KMS-11 (cell line): ENCODE data around the gene CDH20.
A peak's percentile ranks its signal among the peaks of the same experiment; 100 is the strongest.

Source experiments
- H2AFZ ChIP-seq: fragments of 200-600 bp; sonication (generic); 2 replicates; pipeline ENCODE4 v1.6.1; 2016; ENCODE audit warnings: antibody characterized with exemption, mixed run types, low read depth
- H3K27ac ChIP-seq: fragments of 200-600 bp; sonication (generic); 2 replicates; pipeline ENCODE4 v1.6.1; 2016; ENCODE audit warnings: mild to moderate bottlenecking, mixed run types
- H3K27me3 ChIP-seq: fragments of 200-600 bp; sonication (generic); 2 replicates; pipeline ENCODE4 v1.6.1; 2017; ENCODE audit warnings: mild to moderate bottlenecking, low read depth, mixed run types, moderate library complexity; ENCODE audit not compliant: insufficient read depth
- H3K36me3 ChIP-seq: fragments of 200-600 bp; sonication (generic); 2 replicates; pipeline ENCODE4 v1.6.1; 2017; ENCODE audit warnings: mild to moderate bottlenecking, mixed run types; ENCODE audit not compliant: insufficient read depth
- H3K4me1 ChIP-seq: fragments of 200-600 bp; sonication (generic); 2 replicates; pipeline ENCODE4 v1.6.1; 2016; ENCODE audit warnings: mild to moderate bottlenecking, low read depth, mixed run types; ENCODE audit not compliant: poor library complexity, severe bottlenecking
- H3K4me2 ChIP-seq: fragments of 200-600 bp; sonication (generic); 2 replicates; pipeline ENCODE4 v1.7.0; 2016; ENCODE audit warnings: mild to moderate bottlenecking, mixed run types
- H3K4me3 ChIP-seq: fragments of 200-600 bp; sonication (generic); IDR thresholded peaks from 2 replicates; pipeline ENCODE4 v1.6.1; 2017; ENCODE audit warnings: low read depth, low read length, mixed read lengths; ENCODE audit not compliant: insufficient read depth
- H3K79me2 ChIP-seq: fragments of 200-600 bp; sonication (generic); 2 replicates; pipeline ENCODE4 v1.6.1; 2016; ENCODE audit warnings: low read depth, mixed run types; ENCODE audit not compliant: insufficient read depth
- H3K9ac ChIP-seq: fragments of 200-600 bp; sonication (generic); 2 replicates; pipeline ENCODE4 v1.6.1; 2016; ENCODE audit warnings: mild to moderate bottlenecking, mixed run types
- H4K20me1 ChIP-seq: fragments of 200-600 bp; sonication (generic); 2 replicates; pipeline ENCODE4 v1.6.1; 2016; ENCODE audit warnings: mild to moderate bottlenecking, mixed run types; ENCODE audit not compliant: insufficient read depth
- TF ChIP-seq, protein P1 (sequence below): fragments of 200-600 bp; sonication (generic); conservative IDR thresholded peaks from 2 replicates; pipeline ENCODE4 v1.6.1; 2017; ENCODE audit warnings: low read depth, mild to moderate bottlenecking, antibody characterized with exemption, low read length, moderate library complexity, mixed read lengths

CDH20 gene

DNA sequence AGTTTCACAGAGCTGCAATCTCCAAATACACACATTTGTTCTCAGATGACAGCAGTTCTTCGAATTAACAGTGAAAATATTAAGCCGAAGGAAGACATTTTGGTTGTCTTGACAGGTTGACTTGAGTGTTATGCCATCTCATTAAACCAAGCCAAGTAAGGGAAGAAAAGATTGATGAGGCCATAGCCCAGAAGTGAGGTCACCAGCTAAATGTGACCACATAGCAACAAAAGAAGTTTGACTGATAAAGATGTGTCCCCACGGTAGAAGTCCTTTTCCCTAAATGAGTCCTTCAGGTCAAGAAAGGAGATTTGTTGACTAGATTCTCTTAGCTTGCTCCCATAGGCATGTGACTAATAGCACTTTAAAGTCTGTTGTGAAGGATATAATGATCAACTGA is 156.1 kb downstream of the CDH20 start:
- Histone ChIP-seq H2AFZ (no peak overlapping the region), H3K79me2 (no peaks in the 10 kb centered on the region), H3K27me3 (no peaks in the 10 kb centered on the region), H3K4me2 (no peak overlapping the region), H3K36me3 (no peaks in the 10 kb centered on the region), H3K27ac (no peak overlapping the region), H3K4me3 (no peak overlapping the region), H3K4me1 (no peaks in the 10 kb centered on the region), H4K20me1 (no peaks in the 10 kb centered on the region), H3K9ac (no peak overlapping the region)
- TF ChIP-seq, protein P1, sequence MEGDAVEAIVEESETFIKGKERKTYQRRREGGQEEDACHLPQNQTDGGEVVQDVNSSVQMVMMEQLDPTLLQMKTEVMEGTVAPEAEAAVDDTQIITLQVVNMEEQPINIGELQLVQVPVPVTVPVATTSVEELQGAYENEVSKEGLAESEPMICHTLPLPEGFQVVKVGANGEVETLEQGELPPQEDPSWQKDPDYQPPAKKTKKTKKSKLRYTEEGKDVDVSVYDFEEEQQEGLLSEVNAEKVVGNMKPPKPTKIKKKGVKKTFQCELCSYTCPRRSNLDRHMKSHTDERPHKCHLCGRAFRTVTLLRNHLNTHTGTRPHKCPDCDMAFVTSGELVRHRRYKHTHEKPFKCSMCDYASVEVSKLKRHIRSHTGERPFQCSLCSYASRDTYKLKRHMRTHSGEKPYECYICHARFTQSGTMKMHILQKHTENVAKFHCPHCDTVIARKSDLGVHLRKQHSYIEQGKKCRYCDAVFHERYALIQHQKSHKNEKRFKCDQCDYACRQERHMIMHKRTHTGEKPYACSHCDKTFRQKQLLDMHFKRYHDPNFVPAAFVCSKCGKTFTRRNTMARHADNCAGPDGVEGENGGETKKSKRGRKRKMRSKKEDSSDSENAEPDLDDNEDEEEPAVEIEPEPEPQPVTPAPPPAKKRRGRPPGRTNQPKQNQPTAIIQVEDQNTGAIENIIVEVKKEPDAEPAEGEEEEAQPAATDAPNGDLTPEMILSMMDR, result no peak

DNA sequence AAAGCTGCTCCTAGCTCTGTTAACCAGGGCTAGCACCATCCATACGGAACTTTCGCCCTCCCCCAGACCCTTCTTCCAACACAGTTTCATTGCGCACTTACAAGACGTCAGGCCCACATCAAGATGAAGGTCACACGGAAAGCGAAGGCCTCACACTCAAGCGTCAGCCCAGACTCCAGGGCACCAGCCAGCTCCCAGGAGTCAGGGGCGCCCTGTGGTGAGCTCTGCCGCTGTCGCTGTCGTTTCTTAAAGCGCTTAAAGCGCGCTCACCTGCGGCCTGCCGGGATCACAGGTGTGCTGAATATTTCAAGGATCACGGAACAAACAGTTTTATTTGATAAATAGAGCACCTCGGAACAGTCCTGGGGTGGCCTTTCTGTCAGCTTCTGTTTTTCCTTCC is 163.1 kb downstream of the CDH20 start:
- no peak overlapping the region for H3K27ac ChIP-seq
- H3K9ac ChIP-seq, result no peak overlapping the region
- H3K4me2 ChIP-seq, result no peak overlapping the region
- no peaks in the 10 kb centered on the region for H3K4me1 ChIP-seq
- H3K27me3 ChIP-seq, result no peaks in the 10 kb centered on the region
- H2AFZ ChIP-seq, result no peak overlapping the region
- TF ChIP-seq, protein P1, result no peak
- no peaks in the 10 kb centered on the region for H4K20me1 ChIP-seq
- no peak overlapping the region for H3K4me3 ChIP-seq
- no peaks in the 10 kb centered on the region for H3K79me2 ChIP-seq
- no peaks in the 10 kb centered on the region for H3K36me3 ChIP-seq

DNA sequence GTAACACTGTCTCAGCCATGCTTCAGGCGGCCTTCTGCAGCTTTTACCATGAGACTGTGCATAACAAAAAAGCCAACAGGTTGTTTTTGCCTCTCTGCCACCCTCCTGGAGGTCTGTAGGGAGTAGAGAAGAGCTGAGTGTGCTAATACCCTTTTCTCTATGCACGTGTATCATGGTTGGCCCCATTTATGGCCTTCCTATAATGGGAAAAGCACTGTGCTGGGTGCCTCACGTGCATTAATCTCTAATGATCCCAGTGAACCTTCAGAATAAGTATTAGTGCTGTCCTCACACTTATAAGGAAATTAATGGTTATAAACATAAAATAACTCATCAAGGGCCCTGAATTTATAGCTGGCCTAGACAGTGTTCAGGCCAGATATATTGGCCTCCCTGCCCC is 164.2 kb downstream of the CDH20 start:
- H3K27ac ChIP-seq, result no peak overlapping the region
- H2AFZ ChIP-seq, result no peak overlapping the region
- no peak overlapping the region for H3K4me2 ChIP-seq
- TF ChIP-seq, protein P1, result no peak
- no peak overlapping the region for H3K9ac ChIP-seq
- no peaks in the 10 kb centered on the region for H3K79me2 ChIP-seq
- H3K4me3 ChIP-seq, result no peak overlapping the region
- H3K27me3 ChIP-seq, result no peaks in the 10 kb centered on the region
- H4K20me1 ChIP-seq, result no peaks in the 10 kb centered on the region
- H3K4me1 ChIP-seq, result no peaks in the 10 kb centered on the region
- no peaks in the 10 kb centered on the region for H3K36me3 ChIP-seq

DNA sequence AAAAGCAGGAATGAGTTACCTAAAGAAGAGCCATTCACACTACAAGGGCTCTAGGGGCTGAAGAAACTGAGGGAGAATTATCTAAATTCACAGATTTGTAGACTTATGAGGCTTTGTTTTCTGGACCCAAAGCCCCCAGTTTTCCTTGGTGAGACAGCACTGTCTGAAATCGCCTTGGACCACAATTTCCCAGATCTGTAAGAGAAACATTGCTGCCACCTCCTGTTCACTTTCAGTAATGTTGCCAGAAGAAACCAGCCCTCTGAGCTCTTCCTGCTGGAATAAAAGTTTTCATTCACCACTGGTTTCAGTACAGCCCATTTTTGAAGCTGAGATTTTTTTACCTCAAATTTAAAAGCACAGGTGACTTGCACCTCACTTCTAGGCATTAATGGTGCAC is 169.2 kb downstream of the CDH20 start:
- Histone ChIP-seq H3K36me3 (no peaks in the 10 kb centered on the region), H3K4me3 (no peak overlapping the region), H3K27ac (no peak overlapping the region), H2AFZ (no peak overlapping the region), H4K20me1 (no peaks in the 10 kb centered on the region), H3K4me1 (no peaks in the 10 kb centered on the region), H3K27me3 (no peaks in the 10 kb centered on the region), H3K4me2 (no peak overlapping the region), H3K79me2 (no peaks in the 10 kb centered on the region), H3K9ac (no peak overlapping the region)
- TF ChIP-seq, protein P1, result peak; percentile 91
